T-helper 2 cell treated with Interferon-gamma antibody and Interleukin-4, amounts not matched to agents 100 ng/mL and 5 ng/mL, for 36 hours (primary cell): ENCODE measurements around the gene PCDHGA1. TPM values are rescaled to one million over a fixed set of nuclear protein-coding genes. Genes with fewer than 3 reads are reported as not detected.
"Not testable (repeated sequence)": the region's sequence is repeated elsewhere in the genome, so short reads cannot be mapped to it uniquely, and the experiment has no call there.

Source experiments
- intact Hi-C: fragments of 100-400 bp; cut with micrococcal nuclease; formaldehyde crosslinking; loops from one replicate; pipeline ENCODE4 v1.15.1; 2023
- total RNA-seq: library from RNA; stranded (reverse); gene quantifications from 2 replicates; pipeline ENCODE4 v1.2.3, GENCODE V29; 2022

The PCDHGA1 gene
- total RNA-seq, 1 donor from 2014 or later: 0.09 TPM

- intact Hi-C loops: loop anchor here (5.0 to 10.0 kb wide), 2 partner anchors 87 to 175 kb away; partner anchors contain the start of gene TAF7
Measured at GRCh38 chr5:141409598-141410306, 79.4 kb downstream of the PCDHGA1 start.

DNA sequence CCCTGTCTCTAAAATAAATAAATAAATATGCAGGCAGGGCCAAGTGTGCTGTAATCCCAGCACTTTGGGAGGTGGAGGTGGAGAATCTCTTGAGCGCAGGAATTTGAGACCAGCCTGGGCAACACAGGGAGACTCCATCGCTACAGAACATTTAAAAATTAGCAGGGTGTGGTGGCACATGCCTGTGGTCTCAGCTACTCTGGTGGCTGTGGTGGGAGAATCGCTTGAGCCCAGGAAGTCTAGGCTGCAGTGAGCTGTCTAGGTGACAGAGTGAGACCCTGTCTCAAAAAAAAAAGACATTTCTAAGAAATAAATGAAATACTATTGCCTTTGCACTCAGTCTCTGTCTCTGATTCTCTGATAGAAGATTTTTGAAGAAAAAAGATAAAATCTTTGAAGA is 81.3 kb downstream of the PCDHGA1 start:
- intact Hi-C loops: loop anchor here (5.0 to 10.0 kb wide), 2 partner anchors 89 to 177 kb away; partner anchors contain the start of gene TAF7

DNA sequence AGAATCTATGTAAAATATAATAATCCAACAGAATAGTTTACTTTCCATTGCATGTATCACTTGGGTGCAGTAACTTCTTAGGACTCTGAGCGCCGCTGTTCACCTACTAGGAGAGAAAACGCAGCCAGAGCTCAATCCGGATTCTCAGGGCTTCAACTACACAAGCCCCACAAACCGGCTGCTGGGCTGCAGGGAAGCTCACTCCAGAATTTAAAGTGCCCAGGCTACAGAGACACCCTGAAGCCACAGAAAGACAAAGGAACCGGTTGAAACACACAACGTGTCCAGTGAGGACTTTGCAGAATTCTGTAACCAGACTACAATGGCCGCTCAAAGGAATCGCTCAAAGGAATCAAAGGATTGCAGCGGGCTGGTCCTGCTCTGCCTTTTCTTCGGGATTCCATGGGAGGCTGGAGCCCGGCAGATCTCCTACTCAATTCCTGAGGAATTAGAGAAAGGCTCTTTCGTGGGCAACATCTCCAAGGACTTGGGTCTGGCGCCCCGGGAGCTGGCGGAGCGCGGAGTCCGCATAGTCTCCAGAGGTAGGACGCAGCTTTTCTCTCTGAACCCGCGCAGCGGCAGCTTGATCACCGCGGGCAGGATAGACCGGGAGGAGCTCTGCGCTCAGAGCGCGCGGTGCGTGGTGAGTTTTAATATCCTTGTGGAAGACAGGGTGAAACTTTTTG is 82.7 kb downstream of the PCDHGA1 start, which contains the start of gene PCDHGA10:
PCDHGA10 (plus strand) TSS at position 134 of the 686 bp plus-strand sequence; CDS start at position 323, 189 bp downstream.
- intact Hi-C loops: loop anchor here (1.0 to 10.0 kb wide), 5 partner anchors 91 to 178 kb away; partner anchors contain the start of gene TAF7

- intact Hi-C loops: loop anchor here (2.0 to 10.0 kb wide), 4 partner anchors 91 to 179 kb away; partner anchors contain the start of gene TAF7
Measured at GRCh38 chr5:141413540-141414069, 83.3 kb downstream of the PCDHGA1 start.

DNA sequence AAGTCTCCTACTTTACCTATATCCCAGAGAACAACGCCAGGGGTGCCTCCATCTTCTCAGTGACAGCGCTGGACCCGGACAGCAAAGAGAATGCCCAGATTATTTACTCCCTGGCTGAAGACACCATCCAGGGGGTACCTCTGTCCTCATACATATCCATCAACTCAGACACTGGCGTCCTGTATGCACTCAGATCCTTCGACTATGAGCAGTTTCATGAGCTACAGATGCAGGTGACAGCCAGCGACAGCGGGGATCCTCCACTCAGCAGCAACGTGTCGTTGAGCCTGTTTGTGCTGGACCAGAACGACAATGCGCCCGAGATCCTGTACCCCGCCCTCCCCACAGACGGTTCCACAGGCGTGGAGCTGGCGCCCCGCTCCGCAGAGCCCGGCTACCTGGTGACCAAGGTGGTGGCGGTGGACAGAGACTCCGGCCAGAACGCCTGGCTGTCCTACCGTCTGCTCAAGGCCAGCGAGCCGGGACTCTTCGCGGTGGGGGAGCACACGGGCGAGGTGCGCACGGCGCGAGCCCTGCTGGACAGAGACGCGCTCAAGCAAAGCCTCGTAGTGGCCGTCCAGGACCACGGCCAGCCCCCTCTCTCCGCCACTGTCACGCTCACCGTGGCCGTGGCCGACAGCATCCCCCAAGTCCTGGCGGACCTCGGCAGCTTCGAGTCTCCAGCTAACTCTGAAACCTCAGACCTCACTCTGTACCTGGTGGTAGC is 84.4 kb downstream of the PCDHGA1 start:
- intact Hi-C loops: loop anchor here (5.0 to 10.0 kb wide), 2 partner anchors 92 to 180 kb away; partner anchors contain the start of gene TAF7

GRCh38 chr5:141415275-141415618 is 84.9 kb downstream of the PCDHGA1 start:
- intact Hi-C loops: loop anchor here (10.0 kb wide), 1 partner anchor 180 kb away; no protein-coding TSS in a partner anchor

DNA sequence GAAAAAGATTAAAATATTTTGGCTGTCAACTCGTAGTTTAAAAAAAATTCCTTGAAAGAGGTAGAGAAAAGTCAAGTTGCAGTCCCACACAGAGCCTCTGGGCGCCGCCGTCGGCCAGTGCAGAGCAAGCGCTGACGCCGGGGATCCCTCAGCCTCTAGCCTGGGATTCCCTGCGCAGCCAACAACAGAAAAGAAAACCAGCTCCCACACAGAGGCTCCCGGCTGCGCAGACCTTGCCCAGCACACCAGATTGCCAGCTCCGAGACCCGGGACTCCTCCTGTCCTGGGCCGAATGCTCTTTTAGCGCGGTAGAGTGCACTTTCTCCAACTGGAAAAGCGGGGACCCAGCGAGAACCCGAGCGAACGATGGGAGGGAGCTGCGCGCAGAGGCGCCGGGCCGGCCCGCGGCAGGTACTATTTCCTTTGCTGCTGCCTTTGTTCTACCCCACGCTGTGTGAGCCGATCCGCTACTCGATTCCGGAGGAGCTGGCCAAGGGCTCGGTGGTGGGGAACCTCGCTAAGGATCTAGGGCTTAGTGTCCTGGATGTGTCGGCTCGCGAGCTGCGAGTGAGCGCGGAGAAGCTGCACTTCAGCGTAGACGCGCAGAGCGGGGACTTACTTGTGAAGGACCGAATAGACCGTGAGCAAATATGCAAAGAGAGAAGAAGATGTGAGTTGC is 87.3 kb downstream of the PCDHGA1 start, which contains the start of gene PCDHGB7:
PCDHGB7 (plus strand) TSS at position 184 of the 679 bp plus-strand sequence; CDS start at position 367, 183 bp downstream.
- intact Hi-C loops: loop anchor here (1.0 to 10.0 kb wide), 2 partner anchors 95 to 183 kb away; no protein-coding TSS in a partner anchor

DNA sequence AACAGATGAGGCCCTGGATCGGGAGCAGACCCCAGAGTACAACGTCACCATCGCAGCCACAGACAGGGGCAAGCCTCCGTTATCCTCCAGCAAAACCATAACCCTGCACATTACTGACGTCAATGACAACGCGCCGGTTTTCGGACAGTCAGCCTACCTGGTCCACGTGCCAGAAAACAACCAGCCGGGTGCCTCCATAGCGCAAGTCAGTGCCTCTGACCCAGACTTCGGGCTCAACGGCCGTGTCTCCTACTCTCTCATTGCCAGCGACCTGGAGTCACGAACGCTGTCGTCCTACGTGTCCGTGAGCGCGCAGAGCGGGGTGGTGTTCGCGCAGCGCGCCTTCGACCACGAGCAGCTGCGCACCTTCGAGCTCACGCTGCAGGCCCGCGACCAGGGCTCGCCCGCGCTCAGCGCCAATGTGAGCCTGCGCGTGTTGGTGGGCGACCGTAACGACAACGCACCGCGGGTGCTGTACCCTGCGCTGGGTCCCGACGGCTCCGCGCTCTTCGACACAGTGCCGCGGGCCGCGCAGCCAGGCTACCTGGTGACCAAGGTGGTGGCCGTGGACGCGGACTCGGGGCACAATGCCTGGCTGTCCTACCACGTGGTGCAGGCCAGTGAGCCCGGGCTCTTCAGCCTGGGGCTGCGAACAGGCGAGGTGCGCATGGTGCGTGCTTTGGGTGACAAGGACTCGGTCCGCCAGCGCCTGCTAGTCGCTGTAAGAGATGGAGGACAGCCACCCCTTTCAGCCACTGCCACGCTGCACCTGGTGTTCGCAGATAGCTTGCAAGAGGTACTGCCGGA is 89.0 kb downstream of the PCDHGA1 start:
- intact Hi-C loops: loop anchor here (10.0 kb wide), 1 partner anchor 184 kb away; no protein-coding TSS in a partner anchor

DNA sequence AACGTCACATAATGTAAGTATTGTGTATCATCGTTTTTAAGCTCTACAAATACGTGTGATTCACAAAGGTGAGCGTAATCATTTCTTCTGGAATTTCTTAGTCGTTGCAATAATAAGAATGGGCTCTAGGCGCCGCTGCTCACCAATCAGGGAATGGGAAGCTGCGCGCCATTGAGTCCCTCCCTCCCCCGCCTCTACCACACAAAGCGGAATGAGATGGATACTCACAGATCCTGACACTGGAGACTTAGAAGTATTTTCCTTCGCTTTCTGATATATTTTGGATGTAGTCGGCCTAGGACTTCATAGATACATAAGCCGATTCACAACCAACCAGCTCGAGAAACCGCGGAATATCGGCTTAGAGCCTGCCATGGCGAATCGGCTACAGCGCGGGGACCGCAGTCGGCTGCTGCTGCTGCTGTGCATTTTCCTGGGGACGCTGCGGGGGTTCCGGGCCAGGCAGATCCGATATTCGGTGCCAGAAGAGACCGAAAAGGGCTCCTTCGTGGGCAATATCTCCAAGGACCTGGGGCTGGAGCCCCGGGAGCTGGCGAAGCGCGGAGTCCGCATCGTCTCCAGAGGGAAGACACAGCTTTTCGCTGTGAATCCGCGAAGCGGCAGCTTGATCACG is 90.7 kb downstream of the PCDHGA1 start, which contains the start of gene PCDHGA11:
PCDHGA11 (plus strand) TSS at position 197 of the 634 bp plus-strand sequence; CDS start at position 374, 177 bp downstream.
- intact Hi-C loops: loop anchor here (5.0 kb wide), 2 partner anchors 56 to 59 kb away; partner anchors contain the start of genes PCDHGA5 and PCDHGC3

DNA sequence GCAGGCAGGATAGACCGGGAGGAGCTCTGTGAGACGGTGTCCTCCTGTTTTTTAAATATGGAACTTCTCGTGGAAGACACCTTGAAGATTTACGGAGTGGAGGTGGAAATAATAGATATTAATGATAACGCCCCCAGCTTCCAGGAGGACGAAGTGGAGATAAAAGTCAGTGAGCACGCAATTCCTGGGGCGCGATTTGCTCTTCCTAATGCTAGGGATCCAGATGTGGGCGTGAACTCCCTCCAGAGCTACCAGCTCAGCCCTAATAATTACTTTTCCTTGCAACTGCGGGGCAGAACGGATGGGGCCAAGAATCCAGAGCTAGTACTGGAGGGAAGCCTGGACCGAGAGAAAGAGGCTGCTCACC is 91.2 kb downstream of the PCDHGA1 start:
- intact Hi-C loops: loop anchor here (5.0 kb wide), 2 partner anchors 56 to 59 kb away; partner anchors contain the start of genes PCDHGA5 and PCDHGC3

- intact Hi-C loops: loop anchor here (5.0 kb wide), 2 partner anchors 54 to 61 kb away; partner anchors contain the start of genes PCDHGA5 and PCDHGC3
Measured at GRCh38 chr5:141422742-141423291, 92.5 kb downstream of the PCDHGA1 start.

- intact Hi-C loops: no loop called here
Measured at GRCh38 chr5:141427783-141428426, 97.6 kb downstream of the PCDHGA1 start.

DNA sequence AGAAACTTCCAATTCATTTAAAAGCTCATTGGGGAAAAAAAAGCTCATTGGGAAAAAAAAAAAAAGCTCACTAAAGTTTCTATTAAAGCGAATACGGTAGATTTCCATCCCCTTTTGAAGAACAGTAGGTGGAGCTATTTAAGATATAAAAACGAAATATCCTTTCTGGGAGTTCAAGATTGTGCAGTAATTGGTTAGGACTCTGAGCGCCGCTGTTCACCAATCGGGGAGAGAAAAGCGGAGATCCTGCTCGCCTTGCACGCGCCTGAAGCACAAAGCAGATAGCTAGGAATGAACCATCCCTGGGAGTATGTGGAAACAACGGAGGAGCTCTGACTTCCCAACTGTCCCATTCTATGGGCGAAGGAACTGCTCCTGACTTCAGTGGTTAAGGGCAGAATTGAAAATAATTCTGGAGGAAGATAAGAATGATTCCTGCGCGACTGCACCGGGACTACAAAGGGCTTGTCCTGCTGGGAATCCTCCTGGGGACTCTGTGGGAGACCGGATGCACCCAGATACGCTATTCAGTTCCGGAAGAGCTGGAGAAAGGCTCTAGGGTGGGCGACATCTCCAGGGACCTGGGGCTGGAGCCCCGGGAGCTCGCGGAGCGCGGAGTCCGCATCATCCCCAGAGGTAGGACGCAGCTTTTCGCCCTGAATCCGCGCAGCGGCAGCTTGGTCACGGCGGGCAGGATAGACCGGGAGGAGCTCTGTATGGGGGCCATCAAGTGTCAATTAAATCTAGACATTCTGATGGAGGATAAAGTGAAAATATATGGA is 100.2 kb downstream of the PCDHGA1 start, which contains the start of gene PCDHGA12:
PCDHGA12 (plus strand) TSS at position 176 of the 782 bp plus-strand sequence; CDS start at position 429, 253 bp downstream.
- intact Hi-C loops: no loop called here

DNA sequence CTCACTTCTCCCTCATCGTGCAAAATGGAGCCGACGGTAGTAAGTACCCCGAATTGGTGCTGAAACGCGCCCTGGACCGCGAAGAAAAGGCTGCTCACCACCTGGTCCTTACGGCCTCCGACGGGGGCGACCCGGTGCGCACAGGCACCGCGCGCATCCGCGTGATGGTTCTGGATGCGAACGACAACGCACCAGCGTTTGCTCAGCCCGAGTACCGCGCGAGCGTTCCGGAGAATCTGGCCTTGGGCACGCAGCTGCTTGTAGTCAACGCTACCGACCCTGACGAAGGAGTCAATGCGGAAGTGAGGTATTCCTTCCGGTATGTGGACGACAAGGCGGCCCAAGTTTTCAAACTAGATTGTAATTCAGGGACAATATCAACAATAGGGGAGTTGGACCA is 101.0 kb downstream of the PCDHGA1 start:
- intact Hi-C loops: no loop called here

DNA sequence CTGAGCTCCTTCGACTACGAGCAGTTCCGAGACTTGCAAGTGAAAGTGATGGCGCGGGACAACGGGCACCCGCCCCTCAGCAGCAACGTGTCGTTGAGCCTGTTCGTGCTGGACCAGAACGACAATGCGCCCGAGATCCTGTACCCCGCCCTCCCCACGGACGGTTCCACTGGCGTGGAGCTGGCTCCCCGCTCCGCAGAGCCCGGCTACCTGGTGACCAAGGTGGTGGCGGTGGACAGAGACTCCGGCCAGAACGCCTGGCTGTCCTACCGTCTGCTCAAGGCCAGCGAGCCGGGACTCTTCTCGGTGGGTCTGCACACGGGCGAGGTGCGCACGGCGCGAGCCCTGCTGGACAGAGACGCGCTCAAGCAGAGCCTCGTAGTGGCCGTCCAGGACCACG is 102.0 kb downstream of the PCDHGA1 start:
- intact Hi-C loops: not testable (repeated sequence)

GRCh38 chr5:141432726-141433125 is 102.4 kb downstream of the PCDHGA1 start:
- intact Hi-C loops: not testable (repeated sequence)

DNA sequence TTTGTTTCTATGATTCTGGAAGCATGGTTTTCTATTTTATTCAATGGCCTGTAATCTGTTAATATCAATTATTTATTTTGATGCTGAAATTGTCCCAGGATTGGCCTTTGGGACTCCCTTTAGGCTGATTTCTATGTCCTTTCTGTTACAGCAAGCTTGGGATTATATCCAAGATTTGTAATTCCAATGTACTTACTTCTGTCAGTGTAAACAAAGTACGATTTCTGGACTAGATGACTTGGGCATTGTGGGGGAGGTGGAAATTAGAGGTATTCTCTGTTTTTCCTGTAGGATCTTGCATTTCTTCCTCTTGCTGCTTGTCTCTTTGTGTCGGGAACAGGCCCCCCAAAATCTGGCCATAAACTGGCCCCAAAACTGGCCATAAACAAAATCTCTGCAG is 103.7 kb downstream of the PCDHGA1 start:
- intact Hi-C loops: no loop called here
